GM18519 (cell line): ENCODE measurements around the gene KAZN.

ENCODE experiments used
- ATAC-seq: cut with Tn5 transposase; IDR thresholded peaks from one replicate; pipeline ENCODE4 v1.9.1; 2021; ENCODE audit warnings: mild to moderate bottlenecking, moderate library complexity; ENCODE audit not compliant: unreplicated experiment, low FRiP score

Gene KAZN

DNA sequence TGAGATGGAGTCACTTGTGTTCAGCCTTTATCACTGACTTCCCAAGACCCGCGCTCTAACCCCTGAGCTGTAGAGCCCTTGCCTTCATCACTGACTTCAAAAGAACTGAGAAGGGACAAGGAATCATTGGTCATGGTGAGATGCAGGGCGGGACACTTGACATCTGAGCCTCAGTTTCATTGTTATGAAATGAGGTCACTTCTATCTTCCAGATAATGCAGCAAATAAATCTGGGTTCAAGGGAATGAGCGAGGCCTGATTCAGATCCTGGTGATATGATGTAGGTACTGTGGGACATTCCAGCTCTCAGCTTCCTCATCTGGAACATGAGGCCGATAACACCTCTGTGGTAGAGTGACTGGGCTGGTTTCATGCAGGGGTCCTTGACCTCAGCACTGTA, 13.8 kb downstream of the KAZN start:
- ATAC-seq, result no peak

DNA sequence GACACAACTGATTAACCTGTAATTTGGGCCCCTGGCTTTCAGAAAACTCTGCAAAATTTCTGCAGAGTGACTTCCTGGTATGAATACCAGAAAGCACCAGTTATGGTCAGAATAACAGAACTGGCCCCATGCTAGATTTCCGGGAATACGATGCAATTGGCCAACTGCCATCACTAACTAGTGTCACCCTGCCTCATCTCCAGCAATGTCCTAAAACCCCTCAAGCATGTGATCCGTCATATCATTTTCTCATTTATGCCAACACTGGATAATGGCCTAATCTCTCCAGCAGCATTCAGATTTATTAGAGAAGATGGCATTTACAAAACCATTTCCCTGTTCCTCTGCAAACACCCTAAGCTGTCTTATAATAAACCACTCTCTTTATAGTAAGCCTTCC, 15.4 kb downstream of the KAZN start:
- no peak for ATAC-seq

- no peak for ATAC-seq
Observed at GRCh38 chr1:14614341-14614740, 15.9 kb downstream of the KAZN start.

DNA sequence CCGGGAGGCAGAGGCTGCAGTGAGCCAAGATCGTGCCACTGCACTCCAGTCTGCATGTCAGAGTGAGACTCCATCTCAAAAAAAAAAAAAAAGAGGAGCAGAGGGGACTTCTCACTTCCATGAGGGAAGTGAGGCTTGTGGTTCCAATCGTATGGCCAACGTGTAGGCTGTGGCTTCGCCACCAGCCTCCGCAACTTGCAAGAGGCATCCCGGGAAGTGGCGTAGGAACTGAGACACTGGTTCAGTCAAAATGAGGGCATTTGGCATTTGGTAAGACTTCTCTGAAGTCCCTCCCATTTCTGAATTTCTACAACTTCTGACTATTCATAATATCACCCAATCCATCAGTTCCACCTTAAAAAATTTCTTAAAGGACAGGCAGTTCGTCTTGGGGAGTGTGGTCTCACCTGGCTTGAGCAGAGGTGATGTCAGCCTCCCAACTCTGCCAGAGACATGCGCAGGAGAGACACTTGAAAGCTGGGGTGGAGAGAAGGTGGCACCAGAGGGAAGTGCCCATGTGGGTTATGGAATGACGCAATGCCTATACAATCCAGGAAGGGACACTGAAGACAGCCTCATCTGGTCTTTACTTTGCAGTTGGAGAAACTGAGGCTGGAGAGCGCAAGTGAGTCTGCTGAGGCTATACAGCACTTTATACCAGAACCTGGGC, 17.2 kb downstream of the KAZN start:
- ATAC-seq, result no peak

- ATAC-seq, result no peak
Observed at GRCh38 chr1:14616632-14617396, 18.3 kb downstream of the KAZN start.

DNA sequence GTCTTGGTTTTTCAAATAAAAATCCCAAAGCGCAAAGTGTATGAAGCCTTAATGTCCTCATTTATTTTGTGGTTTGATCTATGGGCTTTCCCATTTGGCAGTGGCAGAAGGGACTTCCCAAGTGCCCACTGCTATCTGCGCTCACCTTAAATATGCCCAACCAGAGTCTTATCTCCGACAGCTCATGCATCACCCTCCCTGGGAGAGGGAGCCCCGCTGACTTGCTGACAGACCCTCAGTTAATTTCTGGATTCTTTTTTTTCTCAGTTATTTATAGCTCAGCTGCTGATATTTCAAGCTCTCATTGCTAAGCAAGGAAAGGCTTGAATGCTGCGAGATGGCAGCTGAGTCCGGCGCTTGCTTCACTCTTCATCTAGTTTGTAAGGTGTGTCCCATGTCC, 19.3 kb downstream of the KAZN start:
- ATAC-seq, result no peak

- no peak for ATAC-seq
Observed at GRCh38 chr1:14620941-14621340, 22.5 kb downstream of the KAZN start.

DNA sequence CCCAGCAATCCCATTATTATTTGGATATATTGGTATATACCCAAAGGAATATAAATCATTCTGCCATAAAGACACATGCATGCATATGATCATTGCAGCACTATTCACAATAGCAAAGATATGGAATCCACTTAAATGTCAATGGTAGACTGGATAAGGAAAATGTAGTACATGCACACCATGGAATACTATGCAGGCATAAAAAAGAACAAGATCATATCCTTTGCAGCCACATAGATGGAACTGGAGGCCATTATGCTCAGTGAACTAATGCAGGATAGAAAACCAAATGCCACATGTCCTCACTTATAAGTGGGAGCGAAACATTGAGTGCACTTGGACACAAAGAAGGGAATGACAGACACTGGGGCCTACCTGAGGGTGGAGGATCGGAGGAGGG, 24.6 kb downstream of the KAZN start:
- ATAC-seq, result no peak

DNA sequence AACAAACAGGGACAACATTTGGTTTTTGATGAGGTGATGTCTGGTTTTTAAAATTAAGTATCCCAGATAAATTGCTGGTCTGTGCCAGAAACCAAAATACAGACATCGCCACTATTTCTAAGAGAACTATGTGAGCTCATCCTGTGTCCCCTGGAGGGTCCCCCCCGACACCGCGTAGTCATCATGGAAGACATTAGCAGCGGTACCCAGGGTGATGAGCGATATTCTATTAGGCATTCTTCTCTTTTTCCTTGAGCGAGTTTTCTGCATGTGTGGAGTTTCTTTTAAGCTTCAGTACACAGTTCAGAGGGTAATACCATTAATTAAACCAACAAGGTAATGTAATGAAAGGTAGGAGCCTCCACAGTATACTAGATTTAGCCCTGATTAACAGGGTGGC, 26.5 kb downstream of the KAZN start:
- no peak for ATAC-seq

DNA sequence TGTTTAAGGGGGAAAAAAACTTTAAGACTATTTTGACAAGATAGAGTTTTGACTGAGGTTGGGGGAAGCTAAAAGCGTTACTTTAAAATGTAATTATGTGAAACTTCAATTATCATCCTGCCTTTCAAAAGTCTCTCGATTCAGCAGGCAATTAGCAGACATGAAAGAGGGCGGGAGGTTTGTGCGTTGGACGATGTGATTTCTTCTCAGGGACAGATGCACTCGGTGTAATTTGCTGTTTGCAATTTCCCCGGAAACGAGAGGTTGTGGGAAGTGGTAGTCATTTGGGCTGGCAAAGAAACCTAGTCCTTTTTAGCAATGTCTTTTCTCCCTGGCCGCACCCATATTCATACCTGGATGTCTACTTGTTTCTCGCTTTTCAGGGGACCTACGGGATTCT, 27.1 kb downstream of the KAZN start:
- ATAC-seq, result no peak

- no peak for ATAC-seq
Observed at GRCh38 chr1:14625996-14626395, 27.5 kb downstream of the KAZN start.

DNA sequence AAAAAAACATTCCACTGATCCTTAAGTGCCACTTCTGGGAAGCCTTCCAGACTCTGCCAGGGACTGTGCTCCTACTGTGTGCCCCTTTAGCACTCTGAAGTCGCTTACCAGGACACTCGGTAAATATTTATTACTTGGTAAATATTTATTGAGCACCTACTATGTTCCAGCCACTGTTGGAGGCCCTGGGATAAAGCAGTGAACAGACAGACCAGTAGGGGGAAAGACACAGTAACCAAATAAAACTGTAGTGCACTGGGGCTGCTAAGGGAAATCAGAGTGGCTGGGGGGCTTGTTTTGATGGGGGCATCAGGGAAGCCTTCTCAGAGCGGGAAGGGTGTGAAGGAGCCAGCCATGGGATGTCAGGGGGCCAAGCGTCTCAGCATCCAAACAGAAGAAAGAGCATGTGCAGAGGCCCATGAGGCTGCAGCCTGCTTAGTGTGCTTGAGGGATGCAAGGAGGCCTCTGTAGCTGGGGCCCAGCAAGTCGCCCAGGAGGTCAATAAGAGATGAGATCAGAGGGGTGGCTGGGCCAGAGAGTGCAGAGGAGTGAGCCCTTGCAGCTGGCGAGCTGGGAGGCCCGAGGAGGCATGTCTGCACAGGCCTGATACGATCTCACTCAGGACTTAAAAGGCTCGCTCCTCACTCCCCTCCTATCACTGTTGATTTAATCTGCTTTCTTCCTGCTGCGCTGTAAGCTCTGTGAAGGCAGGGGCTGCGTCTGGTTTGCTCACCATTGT, 28.6 kb downstream of the KAZN start:
- no peak for ATAC-seq

DNA sequence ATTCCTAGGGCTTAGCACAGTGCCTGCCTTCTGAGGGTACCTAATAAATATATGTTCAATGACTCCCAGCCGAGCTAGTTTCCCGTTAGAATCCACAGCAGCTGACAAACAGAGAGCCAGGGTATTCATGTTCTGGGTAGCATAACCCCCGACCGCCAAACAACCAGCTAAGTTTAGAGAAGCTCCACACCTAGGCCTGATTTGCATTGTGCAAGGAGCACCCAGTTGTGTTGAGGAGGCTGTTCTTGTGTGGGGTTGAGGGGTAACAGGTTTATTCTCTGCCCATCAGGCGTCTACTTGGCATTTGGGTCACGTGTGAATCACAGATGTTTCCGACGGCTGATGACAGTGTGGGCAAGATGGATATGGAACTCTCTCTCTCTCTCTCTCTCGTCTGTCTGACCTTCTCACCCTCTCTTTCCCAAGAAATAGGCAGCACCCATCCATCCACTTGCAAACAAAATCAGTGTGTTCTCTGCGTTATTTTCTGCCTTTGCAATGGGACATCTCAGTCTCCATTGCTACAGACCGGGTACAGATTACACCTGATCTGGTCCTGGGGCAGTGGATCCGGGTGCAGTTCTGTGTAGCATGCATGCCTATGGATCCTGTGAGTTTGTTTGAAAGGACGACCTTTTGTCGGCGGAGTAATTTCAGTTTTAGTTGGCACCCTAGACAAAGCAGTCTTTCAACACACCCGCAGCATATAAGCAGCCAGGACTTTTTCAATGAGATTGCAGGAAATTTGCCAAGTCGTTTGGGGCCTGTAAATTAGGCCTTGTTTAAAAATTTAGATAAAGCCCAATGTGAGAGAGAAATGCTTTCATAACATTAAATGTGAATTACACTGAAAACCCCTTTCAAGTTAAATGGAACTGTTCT, 29.4 kb downstream of the KAZN start:
- ATAC-seq, result no peak

GRCh38 chr1:14629363-14630014, 31.0 kb downstream of the KAZN start:
- ATAC-seq, result no peak

GRCh38 chr1:14630986-14631385, 32.5 kb downstream of the KAZN start:
- no peak for ATAC-seq

- ATAC-seq, result no peak
Observed at GRCh38 chr1:14631421-14631820, 32.9 kb downstream of the KAZN start.

DNA sequence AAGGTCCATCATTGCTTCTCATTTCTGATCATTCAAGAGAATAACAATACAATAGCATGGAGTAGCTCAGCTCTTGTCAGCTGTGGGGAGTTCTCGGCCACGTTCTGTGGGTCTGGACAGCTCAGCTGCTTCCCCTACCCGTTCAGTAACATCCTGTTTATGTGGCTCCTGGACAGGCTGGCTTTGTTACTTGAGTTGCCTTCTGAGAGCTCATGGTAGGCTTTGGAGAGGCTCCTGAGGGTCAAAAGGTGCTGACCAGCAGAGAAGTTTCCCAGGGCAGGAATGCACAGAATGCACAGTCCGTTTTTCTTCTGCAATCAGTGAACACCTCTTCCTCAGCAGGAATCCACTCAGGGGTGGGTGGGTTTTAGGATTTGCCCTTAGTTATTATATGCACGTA, 36.0 kb downstream of the KAZN start:
- ATAC-seq, result no peak

- no peak for ATAC-seq
Observed at GRCh38 chr1:14635421-14635820, 36.9 kb downstream of the KAZN start.

GRCh38 chr1:14636897-14637632, 38.6 kb downstream of the KAZN start:
- no peak for ATAC-seq
